GM19397 (cell line): ENCODE data around the gene PRDX3.

ENCODE experiments used
- ATAC-seq: cut with Tn5 transposase; IDR thresholded peaks from one replicate; pipeline ENCODE4 v1.9.1; 2021; ENCODE audit warnings: mild to moderate bottlenecking, moderate library complexity; ENCODE audit not compliant: unreplicated experiment

PRDX3 gene

GRCh38 chr10:119131512-119132240 lies 46.9 kb downstream of the PRDX3 start:
- no peak for ATAC-seq

GRCh38 chr10:119129721-119130120 lies 48.9 kb downstream of the PRDX3 start:
- ATAC-seq: no peak

DNA sequence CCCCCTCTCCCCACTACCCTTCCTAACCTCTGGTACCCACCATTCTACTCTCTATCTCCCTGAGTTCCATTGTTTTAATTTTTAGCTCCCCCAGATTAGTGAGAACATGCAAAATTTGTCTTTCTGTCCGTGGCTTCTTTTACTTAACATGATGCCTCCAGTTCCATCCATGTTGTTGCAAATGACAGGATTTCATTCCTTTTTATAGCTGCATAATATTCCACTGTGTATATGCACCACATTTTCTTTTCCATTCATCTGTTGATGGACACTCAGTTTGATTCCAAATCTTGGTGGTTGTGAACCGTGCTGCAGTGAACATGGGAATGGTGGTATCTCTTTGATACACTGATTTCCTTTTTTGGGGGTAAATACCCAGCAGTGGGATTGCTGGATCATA lies 52.7 kb downstream of the PRDX3 start:
- no peak for ATAC-seq

- no peak for ATAC-seq
These were observed 57.7 kb downstream of the PRDX3 start for GRCh38 chr10:119120875-119121274.

DNA sequence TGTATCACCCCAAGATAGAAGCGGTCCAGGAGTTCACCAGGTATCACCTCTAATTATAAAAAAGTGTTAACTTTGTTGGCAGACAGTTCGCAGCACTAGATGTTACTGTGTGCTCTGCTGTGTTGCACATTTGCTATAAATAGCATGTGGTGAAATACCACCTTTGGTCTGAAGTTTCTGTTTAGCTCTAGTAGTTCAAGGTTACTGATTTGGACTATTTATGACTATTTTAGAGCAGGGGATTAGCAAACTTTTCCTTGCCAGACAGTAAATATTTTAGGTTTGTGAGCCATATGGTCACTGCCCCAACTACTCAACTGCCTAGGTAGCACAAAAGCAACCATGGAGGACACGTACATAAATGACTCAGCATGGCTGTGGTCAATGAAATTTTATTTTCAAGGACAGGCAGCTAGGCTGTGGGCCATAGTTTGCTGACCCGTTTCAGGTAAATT lies 58.2 kb downstream of the PRDX3 start:
- ATAC-seq: peak; percentile 88

DNA sequence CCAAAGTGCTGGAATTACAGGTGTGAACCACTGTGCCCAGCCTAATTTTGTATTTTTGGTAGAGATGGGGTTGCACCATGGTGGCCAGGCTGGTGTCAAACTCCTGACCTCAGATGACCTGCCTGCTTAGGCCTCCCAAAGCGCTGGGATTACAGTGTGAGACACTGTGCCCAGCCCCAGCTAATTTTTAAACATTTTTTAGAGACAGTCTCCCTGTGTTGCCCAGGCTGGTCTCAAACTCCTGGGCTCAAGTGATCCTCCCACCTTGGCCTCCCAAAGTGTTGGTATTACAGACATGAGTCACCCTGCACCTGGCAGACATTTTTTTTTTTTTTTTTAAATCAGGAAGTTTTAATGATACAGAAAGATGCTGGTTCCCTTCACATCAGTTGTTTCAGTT lies 59.2 kb downstream of the PRDX3 start:
- ATAC-seq: no peak

DNA sequence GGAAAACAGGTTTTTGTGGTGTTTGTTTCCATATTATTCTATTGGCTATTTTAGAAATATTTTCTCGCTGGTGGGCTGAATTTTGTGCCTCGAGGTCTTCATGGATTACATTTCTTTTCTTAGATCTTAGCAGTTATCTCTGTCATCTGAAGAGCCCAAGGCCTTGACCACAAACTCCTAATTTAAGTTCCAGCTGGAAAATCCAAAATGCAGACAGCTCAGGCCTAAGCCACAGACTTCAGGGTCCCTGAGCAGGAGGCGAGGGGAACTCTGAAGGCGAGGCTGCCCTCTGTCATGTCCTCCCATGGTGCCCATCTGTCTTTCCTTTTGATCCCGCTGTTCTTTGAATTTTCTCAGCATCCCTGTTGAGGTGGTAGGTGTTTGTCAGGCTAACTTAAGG lies 60.4 kb downstream of the PRDX3 start:
- no peak for ATAC-seq
